Central memory CD8-positive, alpha-beta T cell (primary cell): ENCODE results near the gene AKIRIN2.

ENCODE experiments used
- ATAC-seq: fragments of 150-1000 bp; cut with Tn5 transposase; replicated peaks from 2 replicates; pipeline ENCODE4 v1.10.0; 2022; ENCODE audit warnings: mild to moderate bottlenecking, moderate FRiP score, moderate number of reproducible peaks; ENCODE audit not compliant: poor library complexity, severe bottlenecking; ENCODE audit errors: extremely low read depth
- DNase-seq, 2 donors: peaks; one replicate each; pipeline ENCODE4 v3.0.0; 2021; ENCODE audit warnings: low spot score in 2 of 2
- H3K27ac Mint-ChIP-seq: one replicate; pipeline ENCODE4 v1.8.0; 2022; ENCODE audit warnings: low read depth, mild to moderate bottlenecking, moderate library complexity, mixed read lengths
- H3K27me3 Mint-ChIP-seq: one replicate; pipeline ENCODE4 v1.8.0; 2022; ENCODE audit warnings: mixed read lengths
- H3K36me3 Mint-ChIP-seq: one replicate; pipeline ENCODE4 v1.8.0; 2022; ENCODE audit warnings: mild to moderate bottlenecking, moderate library complexity, mixed read lengths; ENCODE audit not compliant: insufficient read depth
- H3K4me1 Mint-ChIP-seq: one replicate; pipeline ENCODE4 v1.8.0; 2022; ENCODE audit warnings: mixed read lengths
- H3K4me3 Mint-ChIP-seq: one replicate; pipeline ENCODE4 v1.8.0; 2022; ENCODE audit warnings: mild to moderate bottlenecking, moderate library complexity, mixed read lengths
- H3K9me3 Mint-ChIP-seq: one replicate; pipeline ENCODE4 v1.8.0; 2022; ENCODE audit warnings: mixed read lengths

The AKIRIN2 gene

DNA sequence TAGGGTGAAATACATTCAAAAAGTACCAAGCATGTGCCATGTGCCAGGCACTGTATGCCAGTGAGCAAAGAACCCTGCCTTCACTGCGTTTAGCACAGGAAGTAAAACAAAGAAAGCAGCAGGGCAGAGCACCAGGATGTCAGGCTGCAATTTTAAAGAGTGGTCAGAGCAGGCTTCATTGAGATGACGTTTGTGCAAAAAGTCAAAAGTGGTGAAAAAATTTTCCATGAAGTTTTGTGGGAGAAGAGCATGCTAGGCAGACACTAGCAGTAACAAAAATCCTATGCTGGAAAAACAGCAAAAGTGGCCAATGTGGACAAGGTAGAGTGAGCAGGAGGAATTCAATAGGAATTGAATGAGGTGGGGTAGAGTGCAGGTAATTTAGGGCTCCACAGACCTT is 31.3 kb downstream of the AKIRIN2 start:
- no peak for ATAC-seq
- Mint-ChIP-seq H3K9me3 (no peaks in the 10 kb centered on the region), H3K27ac (peak overlapping the region; percentile 33), H3K4me1 (peaks cover 11% of the 10 kb centered on the region), H3K4me3 (no peak overlapping the region), H3K36me3 (peaks cover 41% of the 10 kb centered on the region), H3K27me3 (no peaks in the 10 kb centered on the region)
- DNase-seq, result no peak

DNA sequence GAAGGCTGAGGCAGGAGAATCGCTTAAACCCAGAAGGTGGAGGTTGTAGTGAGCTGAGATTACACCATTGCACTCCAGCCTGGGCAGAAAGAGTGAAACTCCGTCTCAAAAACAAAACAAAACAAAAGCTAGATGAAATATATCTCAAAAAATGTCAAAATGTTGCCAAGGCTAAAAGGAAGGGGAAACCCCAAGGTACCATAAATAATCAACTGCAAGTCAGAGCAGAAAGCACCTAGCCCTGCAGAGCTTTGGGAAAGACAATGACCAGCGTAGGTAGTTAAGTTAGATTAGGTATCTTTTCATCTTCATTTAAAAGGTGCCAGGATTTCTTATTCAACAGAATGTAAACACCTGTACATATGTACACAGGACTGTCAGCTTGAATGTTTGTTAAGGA is 33.0 kb downstream of the AKIRIN2 start:
- no peaks in the 10 kb centered on the region for H3K27me3 Mint-ChIP-seq
- ATAC-seq, result no peak
- H3K4me1 Mint-ChIP-seq, result peaks cover 11% of the 10 kb centered on the region
- no peak overlapping the region for H3K4me3 Mint-ChIP-seq
- no peak for DNase-seq
- no peak overlapping the region for H3K27ac Mint-ChIP-seq
- H3K36me3 Mint-ChIP-seq, result peaks cover 26% of the 10 kb centered on the region
- no peaks in the 10 kb centered on the region for H3K9me3 Mint-ChIP-seq

DNA sequence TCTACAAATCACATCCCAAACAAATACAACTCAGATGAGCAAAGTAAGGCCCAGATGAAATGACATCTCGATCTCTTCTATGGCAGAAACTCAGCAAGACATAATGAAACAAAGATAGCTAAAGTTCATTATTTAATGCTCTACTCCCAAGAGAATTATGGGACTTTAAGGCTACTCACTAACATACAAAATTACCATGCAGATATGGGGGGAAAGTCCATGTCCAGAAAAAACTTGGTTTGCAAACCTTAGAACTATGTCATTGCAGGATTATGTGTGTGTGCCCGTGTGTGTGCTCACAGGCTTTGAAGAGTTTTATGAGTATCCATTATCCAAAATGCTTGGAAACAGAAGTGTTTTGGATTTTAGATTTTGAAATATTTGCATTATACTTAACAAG is 34.0 kb downstream of the AKIRIN2 start:
- no peak for ATAC-seq
- no peaks in the 10 kb centered on the region for H3K27me3 Mint-ChIP-seq
- no peak overlapping the region for H3K27ac Mint-ChIP-seq
- peaks cover 15% of the 10 kb centered on the region for H3K36me3 Mint-ChIP-seq
- H3K4me3 Mint-ChIP-seq, result no peak overlapping the region
- peaks cover 11% of the 10 kb centered on the region for H3K4me1 Mint-ChIP-seq
- DNase-seq, result no peak
- H3K9me3 Mint-ChIP-seq, result no peaks in the 10 kb centered on the region

DNA sequence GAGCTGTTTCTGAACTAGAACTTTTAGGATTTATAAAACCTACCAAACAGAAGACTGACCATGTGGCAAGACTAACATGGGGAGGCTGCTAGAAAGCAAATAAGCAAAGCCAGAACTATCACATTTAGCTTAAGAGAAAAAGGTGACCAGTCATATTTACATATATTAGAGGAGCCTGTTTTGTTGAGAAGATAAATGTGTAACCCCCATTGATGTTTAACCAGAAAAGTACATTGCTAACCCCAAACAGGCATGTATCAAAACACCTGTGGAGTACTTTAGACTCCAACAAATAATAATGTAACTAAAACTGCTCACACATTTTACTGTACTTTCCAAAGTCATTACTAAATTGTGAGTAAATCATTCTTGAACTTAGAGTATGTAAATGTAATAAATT is 35.0 kb downstream of the AKIRIN2 start:
- H3K27ac Mint-ChIP-seq, result no peak overlapping the region
- H3K4me1 Mint-ChIP-seq, result peaks cover 11% of the 10 kb centered on the region
- H3K27me3 Mint-ChIP-seq, result no peaks in the 10 kb centered on the region
- ATAC-seq (no peak), DNase-seq (no peak)
- no peaks in the 10 kb centered on the region for H3K9me3 Mint-ChIP-seq
- peaks cover 12% of the 10 kb centered on the region for H3K36me3 Mint-ChIP-seq
- no peak overlapping the region for H3K4me3 Mint-ChIP-seq

DNA sequence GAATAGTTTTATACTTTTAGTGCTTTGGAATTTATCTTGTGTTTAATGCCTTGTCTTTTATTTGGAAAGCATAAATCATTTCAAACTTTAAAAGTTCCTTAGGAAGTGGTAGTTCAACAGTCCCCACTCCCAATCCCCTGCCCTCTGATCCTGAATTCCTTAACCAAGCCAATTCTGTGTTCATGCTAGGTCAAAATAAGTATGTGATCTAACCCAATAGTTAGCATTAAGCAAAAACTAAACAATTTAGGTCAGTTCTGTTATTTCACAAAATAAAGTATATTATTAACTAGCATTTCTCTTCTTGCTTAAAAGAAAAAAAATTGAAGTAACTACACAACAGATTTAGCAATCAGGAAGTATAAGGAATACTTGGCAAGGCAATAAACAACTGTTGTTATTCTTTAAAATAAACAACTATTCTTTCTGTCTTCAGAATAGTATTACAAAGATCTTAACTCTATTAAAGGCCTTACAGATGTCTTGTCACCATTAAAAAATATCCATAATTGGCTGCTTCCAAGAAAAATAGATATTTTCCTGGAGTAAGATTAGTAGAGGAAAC is 37.0 kb downstream of the AKIRIN2 start:
- no peaks in the 10 kb centered on the region for H3K4me1 Mint-ChIP-seq
- no peak overlapping the region for H3K27ac Mint-ChIP-seq
- no peaks in the 10 kb centered on the region for H3K9me3 Mint-ChIP-seq
- ATAC-seq (no peak), DNase-seq (no peak)
- peaks cover 5% of the 10 kb centered on the region for H3K36me3 Mint-ChIP-seq
- H3K27me3 Mint-ChIP-seq, result no peaks in the 10 kb centered on the region
- H3K4me3 Mint-ChIP-seq, result no peak overlapping the region

DNA sequence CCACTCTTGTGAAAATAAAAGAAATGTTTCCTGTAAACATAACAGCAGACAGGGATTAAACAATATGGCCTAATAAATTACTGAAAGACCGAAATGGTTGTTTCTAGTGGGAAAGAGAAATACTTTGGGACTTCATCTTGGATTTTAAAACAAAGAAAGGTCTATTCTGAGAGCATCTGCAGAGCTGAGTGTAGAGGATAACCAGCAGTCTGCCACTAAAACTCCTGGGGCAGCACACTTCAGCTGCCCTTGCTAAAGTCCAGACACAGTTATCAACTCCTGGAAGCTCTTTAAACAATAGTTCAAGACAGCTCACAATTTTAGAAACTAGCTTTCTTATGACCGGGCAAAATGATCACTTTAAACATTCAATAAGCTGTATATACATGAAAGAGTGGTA is 38.6 kb downstream of the AKIRIN2 start:
- Mint-ChIP-seq H3K27me3 (no peaks in the 10 kb centered on the region), H3K27ac (no peak overlapping the region), H3K9me3 (no peaks in the 10 kb centered on the region), H3K4me1 (no peaks in the 10 kb centered on the region), H3K36me3 (peaks cover 5% of the 10 kb centered on the region), H3K4me3 (no peak overlapping the region)
- ATAC-seq, result no peak
- no peak for DNase-seq

DNA sequence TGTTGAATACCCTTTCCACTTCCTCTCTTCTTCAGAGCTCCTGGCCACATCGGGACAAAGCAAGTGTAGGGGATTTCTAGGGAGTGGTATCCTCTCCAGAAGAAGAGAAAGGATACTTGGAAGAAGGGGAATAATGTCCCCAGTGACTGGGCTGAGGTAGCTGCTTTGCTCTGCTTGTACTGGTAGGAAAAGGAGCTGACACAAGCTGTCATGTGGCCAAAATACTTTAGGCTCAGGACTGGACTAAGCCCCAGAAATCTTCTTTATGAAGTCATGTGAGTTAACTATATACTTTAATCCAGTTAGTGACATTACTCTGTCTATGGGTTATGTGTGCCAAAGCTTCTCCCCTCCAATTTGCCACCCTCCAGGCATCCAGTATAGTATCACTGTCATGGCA is 40.5 kb downstream of the AKIRIN2 start:
- Mint-ChIP-seq H3K36me3 (peaks cover 5% of the 10 kb centered on the region), H3K27me3 (no peaks in the 10 kb centered on the region), H3K9me3 (no peaks in the 10 kb centered on the region), H3K4me3 (no peak overlapping the region), H3K4me1 (no peaks in the 10 kb centered on the region), H3K27ac (no peak overlapping the region)
- ATAC-seq (no peak), DNase-seq (no peak)

DNA sequence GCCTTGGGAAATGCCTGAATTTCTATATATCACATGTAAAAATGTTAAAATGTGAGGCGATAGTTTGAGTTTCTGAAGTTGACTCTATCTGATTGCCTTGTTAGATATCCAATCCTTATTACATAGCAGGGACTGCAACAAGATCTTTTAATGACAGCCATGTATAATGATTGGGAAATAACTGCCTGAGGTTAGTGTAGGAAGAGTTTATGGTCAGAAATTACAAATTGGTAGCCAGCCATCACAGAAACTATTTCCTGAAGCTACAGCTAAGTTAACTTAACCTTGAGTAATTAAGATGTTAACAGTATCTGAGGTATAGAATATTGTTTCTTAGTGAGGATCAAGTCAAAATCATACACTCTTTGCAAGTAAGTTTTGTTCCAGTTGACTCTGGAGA is 41.0 kb downstream of the AKIRIN2 start:
- H3K27me3 Mint-ChIP-seq, result no peaks in the 10 kb centered on the region
- H3K4me3 Mint-ChIP-seq, result no peak overlapping the region
- peaks cover 5% of the 10 kb centered on the region for H3K36me3 Mint-ChIP-seq
- no peak for ATAC-seq
- no peak overlapping the region for H3K27ac Mint-ChIP-seq
- no peak for DNase-seq
- H3K4me1 Mint-ChIP-seq, result no peaks in the 10 kb centered on the region
- H3K9me3 Mint-ChIP-seq, result no peaks in the 10 kb centered on the region

DNA sequence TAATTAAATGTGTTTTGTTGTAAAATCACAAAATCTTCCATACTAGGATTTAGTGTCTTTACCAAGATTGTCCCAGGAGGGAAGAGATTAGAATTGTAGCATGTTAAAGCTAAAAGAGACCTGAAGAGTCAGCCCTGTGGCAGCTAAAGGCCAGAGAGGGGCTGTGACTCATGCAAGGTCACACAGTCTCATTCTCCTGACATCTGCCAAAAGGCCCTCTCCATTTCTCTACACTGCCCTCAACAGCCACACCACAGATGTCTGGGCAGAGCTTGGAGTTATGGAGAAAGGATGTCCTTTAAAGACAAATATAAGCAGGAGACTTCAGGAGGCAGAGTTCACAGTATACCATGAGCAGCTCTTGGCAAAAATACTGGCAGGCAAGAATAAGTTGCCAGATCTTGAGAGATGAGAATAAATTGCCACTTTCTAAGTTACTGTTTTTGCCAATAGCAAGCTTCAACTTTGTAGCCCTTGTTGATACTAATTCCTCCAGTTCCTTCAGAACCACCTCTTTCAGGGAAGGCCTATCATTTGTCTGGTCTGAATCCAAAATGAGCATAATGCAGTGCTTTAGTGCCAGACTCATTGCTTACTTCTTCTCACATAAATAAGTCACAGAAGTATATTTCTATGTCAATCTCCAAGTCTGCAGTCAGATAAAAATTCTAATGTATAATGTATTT is 41.7 kb downstream of the AKIRIN2 start:
- no peak overlapping the region for H3K4me3 Mint-ChIP-seq
- no peaks in the 10 kb centered on the region for H3K4me1 Mint-ChIP-seq
- DNase-seq, result no peak
- no peak overlapping the region for H3K27ac Mint-ChIP-seq
- no peaks in the 10 kb centered on the region for H3K27me3 Mint-ChIP-seq
- ATAC-seq, result no peak
- peaks cover 5% of the 10 kb centered on the region for H3K36me3 Mint-ChIP-seq
- no peaks in the 10 kb centered on the region for H3K9me3 Mint-ChIP-seq

DNA sequence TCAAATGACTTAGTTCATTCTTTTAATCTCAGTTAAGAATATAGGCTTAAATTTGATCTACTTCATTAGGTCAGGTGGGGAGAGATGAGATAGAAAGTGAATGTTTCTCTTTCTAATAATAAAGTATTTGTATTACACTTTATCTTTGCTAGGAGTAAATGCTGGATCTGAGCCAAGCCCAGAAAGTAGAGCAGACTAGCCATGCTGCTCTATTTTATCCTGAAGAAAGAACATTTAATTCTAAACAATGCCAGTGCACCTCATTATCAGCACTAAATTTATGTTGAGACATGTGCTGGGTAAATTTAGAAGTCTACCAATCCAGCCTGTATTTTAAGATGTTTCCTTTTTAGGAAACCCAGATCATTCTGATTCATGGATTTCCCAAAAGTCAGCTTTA is 43.5 kb downstream of the AKIRIN2 start:
- Mint-ChIP-seq H3K9me3 (no peaks in the 10 kb centered on the region), H3K27ac (no peak overlapping the region), H3K4me1 (no peaks in the 10 kb centered on the region), H3K4me3 (no peak overlapping the region), H3K27me3 (no peaks in the 10 kb centered on the region), H3K36me3 (peaks cover 6% of the 10 kb centered on the region)
- ATAC-seq (no peak), DNase-seq (no peak)

DNA sequence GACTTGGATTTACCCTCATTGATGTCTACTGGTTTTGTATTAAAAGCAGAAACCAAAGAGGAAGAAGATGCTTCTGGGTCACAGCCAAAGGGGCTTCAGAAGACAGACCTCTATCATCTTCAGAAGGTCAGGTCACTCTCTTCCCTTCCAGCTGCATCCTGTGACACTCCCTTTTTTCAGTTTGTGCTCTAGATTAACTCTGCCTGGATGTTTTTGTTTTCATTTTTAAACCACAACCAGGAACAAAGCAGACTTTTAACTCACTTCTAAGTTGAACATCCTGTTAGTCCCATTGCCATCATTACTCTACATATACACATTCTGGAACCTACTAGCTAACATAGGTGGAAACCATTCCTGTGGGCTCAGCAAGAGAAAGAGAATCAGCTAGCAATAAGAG is 45.2 kb downstream of the AKIRIN2 start:
- no peak for DNase-seq
- H3K27me3 Mint-ChIP-seq, result no peaks in the 10 kb centered on the region
- peaks cover 5% of the 10 kb centered on the region for H3K4me1 Mint-ChIP-seq
- no peak for ATAC-seq
- no peak overlapping the region for H3K27ac Mint-ChIP-seq
- no peak overlapping the region for H3K4me3 Mint-ChIP-seq
- H3K9me3 Mint-ChIP-seq, result no peaks in the 10 kb centered on the region
- peaks cover 8% of the 10 kb centered on the region for H3K36me3 Mint-ChIP-seq

DNA sequence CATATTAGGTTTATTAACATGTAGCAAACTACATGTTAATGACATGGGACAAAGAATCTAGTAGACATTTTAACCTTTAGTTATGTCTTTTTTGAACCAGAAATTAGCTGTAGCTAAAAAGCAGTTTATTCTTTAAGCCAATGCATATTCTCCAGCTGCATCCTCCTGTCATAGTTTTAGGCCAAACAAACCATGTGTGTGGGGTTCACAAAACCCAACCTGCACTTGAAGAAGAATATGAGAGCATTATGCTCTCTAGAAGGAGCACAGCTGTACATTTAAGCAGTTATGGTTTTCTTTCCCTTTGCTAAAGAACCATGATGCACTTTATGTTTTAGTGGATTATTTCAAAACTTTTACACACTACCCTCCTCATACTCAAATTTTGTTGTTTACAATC is 46.2 kb downstream of the AKIRIN2 start:
- peaks cover 5% of the 10 kb centered on the region for H3K36me3 Mint-ChIP-seq
- no peak for DNase-seq
- H3K4me3 Mint-ChIP-seq, result no peak overlapping the region
- no peaks in the 10 kb centered on the region for H3K27me3 Mint-ChIP-seq
- no peaks in the 10 kb centered on the region for H3K9me3 Mint-ChIP-seq
- no peak for ATAC-seq
- no peak overlapping the region for H3K27ac Mint-ChIP-seq
- H3K4me1 Mint-ChIP-seq, result peaks cover 5% of the 10 kb centered on the region

DNA sequence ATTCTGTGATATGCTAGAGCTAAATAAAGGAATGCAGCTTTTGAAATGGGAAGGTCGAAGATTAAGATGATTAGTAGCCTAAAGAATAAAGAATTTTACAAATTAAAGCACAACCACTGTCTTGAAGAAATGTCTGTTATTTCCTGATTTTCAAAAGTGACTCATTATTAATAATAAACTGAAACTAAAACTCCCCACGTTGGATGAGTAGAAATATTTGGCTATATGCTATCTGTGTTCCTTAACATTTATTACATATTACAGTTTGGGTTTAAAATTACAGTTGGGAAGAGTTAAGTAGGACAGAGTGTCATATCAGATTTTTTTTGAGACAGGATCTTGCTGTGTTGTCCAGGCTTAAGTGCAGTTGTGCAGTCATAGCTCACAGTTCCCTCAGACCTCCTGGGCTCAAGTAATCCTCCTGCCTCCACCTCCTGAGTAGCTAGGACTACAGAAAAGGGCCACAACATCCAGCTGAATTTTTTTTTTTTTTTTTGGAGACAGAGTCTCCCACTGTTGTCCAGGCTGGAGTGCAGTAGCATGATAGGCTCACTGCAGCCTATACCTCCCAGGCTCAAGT is 47.1 kb downstream of the AKIRIN2 start:
- DNase-seq, result no peak
- Mint-ChIP-seq H3K4me1 (peaks cover 5% of the 10 kb centered on the region), H3K36me3 (peaks cover 8% of the 10 kb centered on the region), H3K27ac (peak overlapping the region; percentile 27), H3K9me3 (no peaks in the 10 kb centered on the region), H3K4me3 (no peak overlapping the region), H3K27me3 (no peaks in the 10 kb centered on the region)
- ATAC-seq, result no peak
